Measurements from ENCODE around the gene AP3B2.
A peak's percentile ranks its signal among the peaks of the same experiment; 100 is the strongest.
"Not testable (repeated sequence)": the region's sequence is repeated elsewhere in the genome, so short reads cannot be mapped to it uniquely, and the experiment has no call there.

AP3B2 gene

DNA sequence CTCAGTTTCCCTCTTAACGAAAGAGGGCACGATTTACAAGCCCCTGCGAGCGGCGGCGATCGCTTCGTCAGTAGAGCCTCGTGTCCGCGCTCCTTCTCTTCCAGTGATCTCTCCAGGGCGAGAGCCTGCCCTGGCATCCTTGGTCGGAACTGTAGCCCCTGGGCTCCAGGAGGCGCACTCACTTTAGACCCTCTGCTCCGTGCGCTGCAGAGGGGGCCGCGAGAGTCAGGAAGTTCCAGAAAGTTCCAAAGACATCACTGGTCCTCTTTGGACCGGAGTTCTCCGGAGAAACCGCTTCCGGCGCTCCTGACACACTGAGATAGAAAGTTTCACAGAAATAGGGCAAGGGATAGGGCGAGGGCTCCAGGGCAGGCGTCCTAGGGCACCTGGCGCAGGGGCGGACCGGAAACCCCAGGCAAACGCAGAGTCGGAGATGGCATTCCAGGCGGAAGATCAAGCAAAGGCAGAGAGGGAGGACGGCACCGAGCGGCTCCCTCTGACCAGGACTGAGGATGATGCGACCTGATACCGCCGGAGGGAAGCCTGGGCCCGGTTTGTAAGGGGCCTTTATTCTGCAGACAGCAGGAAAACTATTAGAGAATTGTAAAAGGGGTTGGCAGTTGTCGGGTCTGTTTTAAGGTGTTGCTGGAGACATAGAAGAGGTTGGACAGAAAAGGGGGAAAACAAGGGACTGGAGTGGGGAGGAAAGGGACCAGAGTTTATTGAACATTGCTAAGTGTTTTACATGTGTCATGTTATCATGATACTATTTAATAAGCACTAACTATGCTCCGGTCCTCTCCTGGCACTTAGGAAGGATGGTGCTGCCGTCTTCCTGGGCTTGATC is 61.2 kb downstream of the AP3B2 start:
- no peak for DNase-seq

DNA sequence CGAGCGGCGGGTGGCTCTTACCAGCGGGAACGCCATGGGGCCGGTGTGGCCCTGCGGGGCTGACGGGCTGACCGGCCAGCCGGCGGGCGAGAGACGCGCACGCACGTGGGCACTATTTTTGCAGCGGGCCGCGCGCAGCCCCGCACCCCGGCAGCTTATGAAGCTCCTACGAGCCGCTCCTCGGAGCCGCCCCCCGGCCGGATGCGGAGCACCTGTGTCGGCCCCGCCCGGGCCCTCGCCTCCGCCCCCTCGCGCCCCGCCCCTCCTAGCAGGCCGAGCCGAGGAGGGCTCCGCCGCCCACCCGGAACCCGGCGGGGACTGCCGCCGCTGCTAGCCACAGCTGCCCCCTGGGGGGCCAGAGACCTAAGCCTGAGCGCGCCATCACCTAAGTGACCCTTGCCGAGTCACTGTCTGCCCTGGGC is 61.8 kb downstream of the AP3B2 start:
- peak; percentile 54 for DNase-seq

GRCh38 chr15:82647045-82647834 is 62.4 kb downstream of the AP3B2 start, which contains the start of gene CPEB1:
Gene CPEB1 (minus strand): TSS chr15:82647363. CDS start chr15:82628459, 18,904 bp downstream.
- peak; percentile 40 for DNase-seq

DNA sequence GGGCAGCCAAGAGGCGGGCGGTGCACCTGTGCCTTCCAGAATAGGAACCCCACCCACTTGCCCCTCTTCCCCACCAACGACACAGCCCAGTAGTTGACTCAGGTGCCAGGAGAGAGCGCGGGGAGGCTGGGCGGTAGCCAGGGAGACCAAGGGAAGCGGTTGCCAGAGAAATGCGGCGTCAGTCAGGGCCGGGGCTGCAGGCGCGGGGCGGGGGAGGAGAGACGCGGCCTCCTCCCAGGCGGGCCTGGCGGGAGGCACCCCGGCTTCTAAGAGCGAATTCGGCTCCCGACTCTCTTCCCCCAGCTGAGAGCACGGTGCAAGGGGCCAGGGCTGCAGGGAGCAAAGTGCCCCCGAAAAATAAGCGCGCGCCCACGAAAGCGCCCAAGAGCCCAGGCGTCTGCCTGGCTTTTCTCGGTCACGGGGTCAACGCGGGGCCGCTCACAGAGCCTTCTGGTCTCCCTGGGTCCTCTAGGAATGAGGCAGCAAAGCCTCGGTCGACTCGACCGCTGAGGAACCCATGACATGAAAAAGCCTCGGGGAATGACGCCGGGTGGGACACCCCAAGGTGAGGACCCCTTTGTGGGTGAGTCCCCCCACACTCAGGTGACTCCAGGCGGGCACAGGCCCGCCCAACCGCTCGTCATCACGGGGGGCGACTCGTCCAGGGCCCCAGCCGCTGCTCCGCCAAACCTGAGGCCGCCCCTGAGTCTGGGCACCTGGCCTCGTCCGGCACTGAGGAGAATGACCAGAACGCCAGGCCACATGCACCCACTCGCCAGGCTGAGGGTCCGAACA is 63.2 kb downstream of the AP3B2 start:
- no peak for DNase-seq

DNA sequence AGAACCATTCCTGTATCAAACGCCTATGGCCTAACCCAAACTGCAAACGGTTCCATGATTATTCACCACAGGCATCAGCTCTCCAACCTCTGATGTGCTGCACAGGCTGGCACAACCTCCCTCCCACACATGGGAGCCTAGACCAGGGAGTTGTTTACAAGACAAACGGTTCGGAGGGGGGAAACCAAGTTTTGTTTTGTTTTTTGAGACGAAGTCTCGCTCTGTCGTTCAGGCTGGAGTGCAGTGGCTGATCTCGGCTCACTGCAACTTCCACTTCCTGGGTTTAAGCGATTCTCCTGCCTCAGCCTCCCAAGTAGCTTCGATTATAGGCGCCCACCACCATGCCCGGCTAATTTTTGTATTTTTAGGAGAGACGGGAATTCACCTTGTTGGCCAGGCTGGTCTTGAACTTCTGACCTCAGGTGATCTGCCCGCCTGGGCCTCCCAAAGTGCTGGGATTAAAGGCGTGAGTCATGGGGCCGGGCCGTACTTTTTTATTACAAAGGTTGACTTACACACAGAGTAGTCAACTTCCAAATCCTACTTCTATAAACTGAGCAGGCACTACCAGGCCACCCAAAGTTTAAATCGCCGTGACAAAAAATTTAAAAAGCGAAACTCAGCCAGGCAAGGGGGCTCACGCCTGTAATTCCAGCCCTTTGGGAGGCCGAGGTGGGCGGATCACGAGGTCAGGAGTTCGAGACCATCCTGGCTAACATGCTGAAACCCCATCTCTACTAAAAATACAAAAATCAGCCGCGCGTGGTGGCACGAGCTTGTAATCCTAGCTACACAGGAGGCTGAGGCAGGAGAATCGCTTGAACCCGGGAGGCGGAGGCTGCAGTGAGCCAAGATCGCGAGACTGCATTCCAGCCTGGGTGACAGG is 64.5 kb downstream of the AP3B2 start:
- DNase-seq, result not testable (repeated sequence)

GRCh38 chr15:82643992-82644391 is 65.7 kb downstream of the AP3B2 start:
- DNase-seq, result no peak

DNA sequence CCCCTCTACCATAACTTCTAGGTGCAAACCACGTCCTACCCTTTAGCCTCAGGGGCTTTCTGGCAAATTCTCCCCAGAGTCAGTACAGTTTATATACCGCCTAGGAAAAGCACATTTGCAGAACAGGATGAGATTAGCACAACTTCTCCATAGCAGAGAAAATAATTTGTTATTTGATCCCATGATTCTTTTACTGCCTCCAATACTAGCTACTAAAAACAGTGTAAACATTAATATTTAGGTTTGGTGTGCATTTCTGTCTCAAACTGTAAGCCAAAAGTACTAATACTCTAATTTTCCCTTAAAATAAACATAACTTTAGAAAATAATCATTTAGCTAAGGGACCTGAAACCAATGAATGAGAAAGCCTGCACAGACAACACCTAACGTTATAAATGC is 67.0 kb downstream of the AP3B2 start:
- no peak for DNase-seq

GRCh38 chr15:82641129-82641798 is 68.4 kb downstream of the AP3B2 start:
- DNase-seq, result no peak

DNA sequence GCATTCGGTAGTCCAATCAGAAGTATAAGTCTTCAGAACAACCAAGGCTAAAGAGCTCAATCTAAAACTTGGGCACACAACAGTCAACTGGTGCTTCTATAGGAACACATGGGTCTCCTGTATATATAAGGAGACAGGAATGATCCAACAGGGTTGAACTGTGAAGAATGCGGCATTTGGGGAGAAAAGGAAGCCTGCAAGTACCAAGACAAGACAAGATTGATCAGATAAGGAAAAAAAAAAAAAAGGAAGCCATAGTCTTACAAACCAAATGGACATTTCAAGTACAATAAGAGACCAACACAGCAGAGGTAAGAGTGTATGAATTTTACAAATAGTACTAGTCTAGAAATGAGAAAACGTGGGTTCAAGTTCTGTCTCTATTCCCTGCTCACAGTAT is 69.0 kb downstream of the AP3B2 start:
- DNase-seq, result no peak

GRCh38 chr15:82635798-82636197 is 73.9 kb downstream of the AP3B2 start:
- DNase-seq, result no peak

DNA sequence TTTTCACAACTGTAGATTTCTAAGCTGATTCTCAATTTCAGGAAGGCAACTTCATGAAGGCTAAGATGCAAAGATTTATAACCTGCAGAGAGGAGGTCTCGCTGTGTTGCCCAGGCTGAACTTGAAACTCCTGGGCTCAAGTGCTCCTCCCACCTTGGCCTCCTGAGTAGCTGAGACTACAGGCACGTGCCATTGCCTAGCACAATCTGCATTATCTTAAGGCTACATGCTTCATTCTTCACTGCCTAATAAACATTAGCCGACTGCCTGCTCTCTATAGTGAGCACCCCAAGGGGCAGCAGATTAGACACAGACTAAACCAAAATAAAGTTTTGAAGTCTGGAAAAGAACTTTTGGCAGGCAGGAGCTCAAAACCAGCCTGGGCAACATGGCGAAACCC is 79.6 kb downstream of the AP3B2 start:
- no peak for DNase-seq

GRCh38 chr15:82625136-82625535 is 84.5 kb downstream of the AP3B2 start:
- DNase-seq, result no peak

GRCh38 chr15:82624438-82624837 is 85.2 kb downstream of the AP3B2 start:
- DNase-seq, result no peak

GRCh38 chr15:82624008-82624407 is 85.7 kb downstream of the AP3B2 start:
- no peak for DNase-seq

- DNase-seq, result no peak
Measured at GRCh38 chr15:82621970-82622369, 87.7 kb downstream of the AP3B2 start.

- no peak for DNase-seq
Measured at GRCh38 chr15:82613747-82614146, 95.9 kb downstream of the AP3B2 start.

GRCh38 chr15:82611348-82611747 is 98.3 kb downstream of the AP3B2 start:
- no peak for DNase-seq
